Measurements from ENCODE around the gene MTA3.
A peak's percentile ranks its signal among the peaks of the same experiment; 100 is the strongest.
"Not testable (repeated sequence)": the region's sequence is repeated elsewhere in the genome, so short reads cannot be mapped to it uniquely, and the experiment has no call there.

The MTA3 gene

GRCh38 chr2:42639340-42640077 is 71.1 kb downstream of the MTA3 start:
- Histone ChIP-seq H3K27ac (ENCODE audit: low read depth, low read length, poor library complexity, severe bottlenecking) (peak overlapping the region; percentile 84), H3K9ac (ENCODE audit: low read length) (peak overlapping the region; percentile 47), H3K27me3 (ENCODE audit: insufficient read depth, low read length) (no peaks in the 10 kb centered on the region), H3K4me1 (ENCODE audit: insufficient read depth, low read length, severe bottlenecking) (peaks cover 38% of the 10 kb centered on the region), H3K4me3 (ENCODE audit: low read depth, low read length, poor library complexity, severe bottlenecking) (peak overlapping the region; percentile 27), H3K4me2 (ENCODE audit: low read length) (peak overlapping the region; percentile 66), H4K20me1 (ENCODE audit: insufficient read depth, low read length) (no peaks in the 10 kb centered on the region), H2AFZ (ENCODE audit: low read length) (no peak overlapping the region), H3K9me3 (ENCODE audit: low read length) (no peaks in the 10 kb centered on the region), H3F3A (ENCODE audit: insufficient read depth, low read length) (peaks cover 11% of the 10 kb centered on the region; the same call in 1 of the 2 replicates), H3K9me2 (ENCODE audit: low read depth, low read length) (no peaks in the 10 kb centered on the region), H3K79me2 (ENCODE audit: insufficient read depth, low read length) (peaks cover 59% of the 10 kb centered on the region), H3K36me3 (ENCODE audit: insufficient read depth, low read length) (peaks cover 61% of the 10 kb centered on the region)
- TF ChIP-seq EZH2 (IDR thresholded peaks at IDR 0.05; ENCODE audit: borderline replicate concordance, low read length) (no peak), CTCF (IDR thresholded peaks at IDR 0.05; ENCODE audit: low read length) (no peak)

- Histone ChIP-seq H3K9ac (ENCODE audit: low read length) (no peak overlapping the region; the same call in 1 of the 2 replicates), H3K4me3 (ENCODE audit: low read depth, low read length, poor library complexity, severe bottlenecking) (no peak overlapping the region), H3K79me2 (ENCODE audit: insufficient read depth, low read length) (peaks cover 52% of the 10 kb centered on the region), H3K27ac (ENCODE audit: low read depth, low read length, poor library complexity, severe bottlenecking) (no peak overlapping the region), H3K36me3 (ENCODE audit: insufficient read depth, low read length) (peaks cover 64% of the 10 kb centered on the region), H3K4me2 (ENCODE audit: low read length) (no peak overlapping the region), H3K9me2 (ENCODE audit: low read depth, low read length) (no peaks in the 10 kb centered on the region), H3K4me1 (ENCODE audit: insufficient read depth, low read length, severe bottlenecking) (peaks cover 38% of the 10 kb centered on the region), H2AFZ (ENCODE audit: low read length) (no peak overlapping the region), H3F3A (ENCODE audit: insufficient read depth, low read length) (peaks cover 11% of the 10 kb centered on the region; the same call in 1 of the 2 replicates), H3K27me3 (ENCODE audit: insufficient read depth, low read length) (no peaks in the 10 kb centered on the region), H4K20me1 (ENCODE audit: insufficient read depth, low read length) (no peaks in the 10 kb centered on the region), H3K9me3 (ENCODE audit: low read length) (no peaks in the 10 kb centered on the region)
- TF ChIP-seq EZH2 (IDR thresholded peaks at IDR 0.05; ENCODE audit: borderline replicate concordance, low read length) (no peak), CTCF (IDR thresholded peaks at IDR 0.05; ENCODE audit: low read length) (no peak)
These were observed 71.8 kb downstream of the MTA3 start for GRCh38 chr2:42640261-42640660.

GRCh38 chr2:42642371-42642770 is 73.9 kb downstream of the MTA3 start:
- H3K27ac ChIP-seq (ENCODE audit: low read depth, low read length, poor library complexity, severe bottlenecking); H3K9me2 ChIP-seq (ENCODE audit: low read depth, low read length); H3K9me3 ChIP-seq (ENCODE audit: low read length); H3K9ac ChIP-seq (ENCODE audit: low read length); H3F3A ChIP-seq (ENCODE audit: insufficient read depth, low read length); H3K27me3 ChIP-seq (ENCODE audit: insufficient read depth, low read length); H3K4me3 ChIP-seq (ENCODE audit: low read depth, low read length, poor library complexity, severe bottlenecking); H3K4me2 ChIP-seq (ENCODE audit: low read length); H2AFZ ChIP-seq (ENCODE audit: low read length); H4K20me1 ChIP-seq (ENCODE audit: insufficient read depth, low read length): not testable (repeated sequence)
- Histone ChIP-seq H3K4me1 (ENCODE audit: insufficient read depth, low read length, severe bottlenecking) (peaks cover 30% of the 10 kb centered on the region), H3K36me3 (ENCODE audit: insufficient read depth, low read length) (peaks cover 73% of the 10 kb centered on the region), H3K79me2 (ENCODE audit: insufficient read depth, low read length) (peaks cover 40% of the 10 kb centered on the region)

GRCh38 chr2:42645551-42645950 is 77.1 kb downstream of the MTA3 start:
- H4K20me1 ChIP-seq (ENCODE audit: insufficient read depth, low read length) = no peaks in the 10 kb centered on the region
- peaks cover 2% of the 10 kb centered on the region; the same call in 1 of the 2 replicates for H3F3A ChIP-seq (ENCODE audit: insufficient read depth, low read length)
- peaks cover 11% of the 10 kb centered on the region for H3K79me2 ChIP-seq (ENCODE audit: insufficient read depth, low read length)
- TF ChIP-seq CTCF (IDR thresholded peaks at IDR 0.05; ENCODE audit: low read length) (no peak), EZH2 (IDR thresholded peaks at IDR 0.05; ENCODE audit: borderline replicate concordance, low read length) (no peak)
- peaks cover 78% of the 10 kb centered on the region for H3K36me3 ChIP-seq (ENCODE audit: insufficient read depth, low read length)
- no peak overlapping the region for H3K4me3 ChIP-seq (ENCODE audit: low read depth, low read length, poor library complexity, severe bottlenecking)
- peaks cover 10% of the 10 kb centered on the region for H3K4me1 ChIP-seq (ENCODE audit: insufficient read depth, low read length, severe bottlenecking)
- no peak overlapping the region for H2AFZ ChIP-seq (ENCODE audit: low read length)
- H3K9me2 ChIP-seq (ENCODE audit: low read depth, low read length) = no peaks in the 10 kb centered on the region
- H3K27me3 ChIP-seq (ENCODE audit: insufficient read depth, low read length) = no peaks in the 10 kb centered on the region
- H3K9ac ChIP-seq (ENCODE audit: low read length) = no peak overlapping the region
- no peak overlapping the region for H3K27ac ChIP-seq (ENCODE audit: low read depth, low read length, poor library complexity, severe bottlenecking)
- no peak overlapping the region for H3K4me2 ChIP-seq (ENCODE audit: low read length)
- H3K9me3 ChIP-seq (ENCODE audit: low read length) = no peaks in the 10 kb centered on the region

All from OCI-LY1 (cell line).